Activated CD4-positive, alpha-beta T cell treated with anti-CD3 and anti-CD28 coated beads, Interleukin-2, Interleukin-4, amounts not matched to agents 100 ng/mL and 50 ng/mL, durations not matched to agents 16 hours and 8 hours (primary cell): ENCODE measurements around the gene TNRC6B.
A peak's percentile ranks its signal among the peaks of the same experiment; 100 is the strongest.
"Not testable (repeated sequence)": the region's sequence is repeated elsewhere in the genome, so short reads cannot be mapped to it uniquely, and the experiment has no call there.

ENCODE experiments used
- DNase-seq: peaks from one replicate; pipeline ENCODE4 v3.0.0-alpha.2; 2020; ENCODE audit warnings: low spot score

TNRC6B gene

GRCh38 chr22:40364431-40364830, 186.7 kb downstream of the TNRC6B start:
- DNase-seq: no peak

GRCh38 chr22:40366068-40366467, 188.3 kb downstream of the TNRC6B start:
- no peak for DNase-seq

- DNase-seq: no peak
Measured at GRCh38 chr22:40367342-40367741, 189.6 kb downstream of the TNRC6B start.

- DNase-seq: no peak
Measured at GRCh38 chr22:40368016-40368415, 190.3 kb downstream of the TNRC6B start.

- no peak for DNase-seq
Measured at GRCh38 chr22:40368836-40369235, 191.1 kb downstream of the TNRC6B start.

GRCh38 chr22:40374567-40374966, 196.8 kb downstream of the TNRC6B start:
- no peak for DNase-seq

- no peak for DNase-seq
Measured at GRCh38 chr22:40376149-40376548, 198.4 kb downstream of the TNRC6B start.

- no peak for DNase-seq
Measured at GRCh38 chr22:40377931-40378330, 200.2 kb downstream of the TNRC6B start.

- DNase-seq: not testable (repeated sequence)
Measured at GRCh38 chr22:40378448-40378847, 200.7 kb downstream of the TNRC6B start.

- no peak for DNase-seq
Measured at GRCh38 chr22:40381461-40381860, 203.7 kb downstream of the TNRC6B start.

- DNase-seq: no peak
Measured at GRCh38 chr22:40383905-40384304, 206.2 kb downstream of the TNRC6B start.

- peak; percentile 33 for DNase-seq
Measured at GRCh38 chr22:40385036-40385782, 207.5 kb downstream of the TNRC6B start.
